Upper lobe of left lung (tissue), 4 donors: ENCODE measurements around the gene JDP2.

Experiments used
- EP300 ChIP-seq, 4 donors: sonication (generic); formaldehyde crosslinking; IDR thresholded peaks; one replicate each; pipeline ENCODE4 v1.5.1; 2017; ENCODE audit warnings: antibody characterized with exemption in 4 of 4, control low read depth in 2 of 4
- POLR2A ChIP-seq, 4 donors: fragments of 450-650 bp; IDR thresholded peaks; one replicate each; pipeline ENCODE4 v1.5.1; 2016 to 2017; ENCODE audit warnings: antibody characterized with exemption in 4 of 4, mild to moderate bottlenecking in 2 of 4
- POLR2AphosphoS5 ChIP-seq, 2 donors: sonication (generic); formaldehyde crosslinking; IDR thresholded peaks; one replicate each; pipeline ENCODE4 v1.5.1; 2017; ENCODE audit warnings: antibody characterized with exemption in 2 of 2
- TF ChIP-seq, protein P1 (sequence below), 6 experiments: fragments of 450-650 bp in 4 of 6; fragments of 200-600 bp in 2 of 6; sonication (generic) in 2 of 6; IDR thresholded peaks; one replicate each; pipeline ENCODE4 v1.5.1; 2016 to 2019; ENCODE audit warnings: antibody characterized with exemption in 6 of 6

DNA sequence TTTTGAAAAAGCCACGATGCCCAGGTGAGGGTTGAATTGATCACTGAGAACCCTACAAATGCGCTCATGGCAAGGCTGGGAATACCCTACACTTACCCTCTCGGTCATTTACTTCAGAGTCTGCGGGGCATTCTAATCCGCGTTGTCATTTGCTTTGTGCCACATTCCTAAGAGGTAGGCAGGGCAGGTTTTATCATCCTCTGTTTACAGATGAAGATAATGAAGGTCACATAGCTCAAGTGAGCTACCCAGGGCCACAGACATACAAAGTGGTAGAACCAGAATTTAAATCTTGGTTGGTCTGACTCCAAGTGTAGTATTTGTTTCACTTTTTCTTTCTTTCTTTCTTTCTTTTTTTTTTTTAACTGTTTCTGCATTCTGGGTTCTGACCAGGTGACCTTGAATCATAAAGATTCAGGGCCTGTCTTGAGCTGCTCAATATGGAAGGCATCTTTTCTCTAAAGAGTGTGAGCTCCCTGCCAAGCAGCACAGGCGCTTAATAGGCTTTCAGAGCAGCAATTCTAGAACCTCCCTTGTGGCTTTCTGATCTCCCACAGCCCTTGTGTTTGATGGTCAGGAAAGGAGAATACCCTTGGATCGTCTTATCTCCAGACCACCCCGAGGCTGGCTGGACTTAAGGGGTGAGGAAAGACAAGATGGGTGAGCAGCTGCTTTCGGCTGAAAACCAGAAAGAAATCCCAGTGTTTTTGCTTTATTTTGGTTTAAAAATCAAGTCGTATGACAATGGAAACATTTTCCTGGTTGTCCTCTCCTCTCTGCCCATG lies 93.8 kb downstream of the JDP2 start:
- TF ChIP-seq, protein P1, sequence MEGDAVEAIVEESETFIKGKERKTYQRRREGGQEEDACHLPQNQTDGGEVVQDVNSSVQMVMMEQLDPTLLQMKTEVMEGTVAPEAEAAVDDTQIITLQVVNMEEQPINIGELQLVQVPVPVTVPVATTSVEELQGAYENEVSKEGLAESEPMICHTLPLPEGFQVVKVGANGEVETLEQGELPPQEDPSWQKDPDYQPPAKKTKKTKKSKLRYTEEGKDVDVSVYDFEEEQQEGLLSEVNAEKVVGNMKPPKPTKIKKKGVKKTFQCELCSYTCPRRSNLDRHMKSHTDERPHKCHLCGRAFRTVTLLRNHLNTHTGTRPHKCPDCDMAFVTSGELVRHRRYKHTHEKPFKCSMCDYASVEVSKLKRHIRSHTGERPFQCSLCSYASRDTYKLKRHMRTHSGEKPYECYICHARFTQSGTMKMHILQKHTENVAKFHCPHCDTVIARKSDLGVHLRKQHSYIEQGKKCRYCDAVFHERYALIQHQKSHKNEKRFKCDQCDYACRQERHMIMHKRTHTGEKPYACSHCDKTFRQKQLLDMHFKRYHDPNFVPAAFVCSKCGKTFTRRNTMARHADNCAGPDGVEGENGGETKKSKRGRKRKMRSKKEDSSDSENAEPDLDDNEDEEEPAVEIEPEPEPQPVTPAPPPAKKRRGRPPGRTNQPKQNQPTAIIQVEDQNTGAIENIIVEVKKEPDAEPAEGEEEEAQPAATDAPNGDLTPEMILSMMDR (IDR thresholded peaks at IDR 0.05), result no peak
- TF ChIP-seq POLR2A (IDR thresholded peaks at IDR 0.05), result no peak
- no peak for TF ChIP-seq EP300 (IDR thresholded peaks at IDR 0.05)
- TF ChIP-seq POLR2AphosphoS5 (IDR thresholded peaks at IDR 0.05), result no peak
